Spleen (tissue), 11 donors: ENCODE measurements around the gene ELAVL3. TPM values are rescaled to one million over a fixed set of nuclear protein-coding genes. Genes with fewer than 3 reads are reported as not detected.
A peak's percentile ranks its signal among the peaks of the same experiment; 100 is the strongest.

Experiments used
- DNase-seq: peaks from one replicate; pipeline ENCODE4 v3.0.0-alpha.2; 2020
- H3K27ac ChIP-seq, 8 donors: fragments of 200-600 bp; sonication (generic) in 7 of 8; 1 replicate in 4 of 8; 2 replicates in 4 of 8; pipeline versions ENCODE4 v1.5.0 to v1.8.0; 2016 to 2021; ENCODE audit warnings: inconsistent platforms in 4 of 8, mild to moderate bottlenecking in 4 of 8, moderate library complexity in 1 of 8
- H3K27me3 ChIP-seq, 7 donors: fragments of 200-600 bp; sonication (generic) in 6 of 7; replicated peaks in 1 of 7; 1 replicate in 4 of 7; 2 replicates in 3 of 7; pipeline versions ENCODE4 v1.5.0 to v1.8.0; 2016 to 2021; ENCODE audit warnings: inconsistent platforms in 3 of 7, mild to moderate bottlenecking in 1 of 7
- H3K36me3 ChIP-seq, 6 donors: fragments of 200-600 bp; sonication (generic) in 5 of 6; 1 replicate in 4 of 6; 2 replicates in 2 of 6; pipeline versions ENCODE4 v1.5.0 to v1.8.0; 2016 to 2021; ENCODE audit warnings: inconsistent platforms in 2 of 6
- H3K4me1 ChIP-seq, 6 donors: fragments of 200-600 bp; sonication (generic) in 5 of 6; 1 replicate in 3 of 6; 2 replicates in 3 of 6; pipeline versions ENCODE4 v1.5.0 to v1.8.0; 2016 to 2021; ENCODE audit warnings: inconsistent platforms in 3 of 6
- H3K4me3 ChIP-seq, 8 donors: fragments of 200-600 bp; sonication (generic) in 7 of 8; 1 replicate in 4 of 8; 2 replicates in 4 of 8; pipeline versions ENCODE4 v1.5.0 to v1.8.0; 2016 to 2021; ENCODE audit warnings: inconsistent platforms in 4 of 8, mild to moderate bottlenecking in 4 of 8, moderate library complexity in 2 of 8
- H3K9me3 ChIP-seq, 8 donors: fragments of 200-600 bp; sonication (generic) in 7 of 8; 1 replicate in 4 of 8; 2 replicates in 4 of 8; pipeline versions ENCODE4 v1.5.0 to v1.8.0; 2016 to 2021; ENCODE audit warnings: inconsistent platforms in 4 of 8
- CTCF ChIP-seq, 11 experiments: fragments of 200-600 bp in 7 of 11; fragments of 450-650 bp in 4 of 11; sonication (generic) in 4 of 11; IDR thresholded peaks in 8 of 11; conservative IDR thresholded peaks in 3 of 11; 1 replicate in 7 of 11; 2 replicates in 4 of 11; pipeline versions ENCODE4 v1.4.0 to v1.8.0; 2016 to 2021; ENCODE audit warnings: antibody characterized with exemption in 11 of 11, inconsistent platforms in 4 of 11, mild to moderate bottlenecking in 1 of 11
- POLR2A ChIP-seq, 3 donors: fragments of 450-650 bp; IDR thresholded peaks; one replicate each; pipeline ENCODE4 v1.5.1; 2017; ENCODE audit warnings: antibody characterized with exemption in 3 of 3, mild to moderate bottlenecking in 1 of 3
- POLR2AphosphoS5 ChIP-seq, 3 donors: sonication (generic); formaldehyde crosslinking; IDR thresholded peaks; one replicate each; pipeline ENCODE4 v1.5.1; 2017; ENCODE audit warnings: antibody characterized with exemption in 3 of 3
- WGBS, 5 donors: extraction: QIAGEN DNeasy Blood & Tissue Kit in 3 of 5; methylation state at CpG; one replicate each; pipeline versions ENCODE4 v1.1.5 to v1.1.7; 2013 to 2018; 5-methylcytosine and 5-hydroxymethylcytosine counted together
- intact Hi-C: fragments of 100-400 bp; cut with DNase I; formaldehyde crosslinking; loops from one replicate; pipeline ENCODE4 v1.15.0; 2023; ENCODE audit warnings: low total_unique reads
- polyA plus RNA-seq, 3 donors: library from polyadenylated mRNA; stranded (reverse); fragments of 200-250 nt; gene quantifications; one replicate each; pipeline ENCODE4 v1.2.1, GENCODE V29; 2013
- total RNA-seq, 7 donors: library from RNA; depleted of rRNA in 3 of 7; stranded (reverse); fragments of >200 nt in 3 of 7; fragmentation: NEBNext Ultra II Directional in 4 of 7; extraction: Animal tissue kit (Norgen Biotek cat#: 25700) in 4 of 7; gene quantifications; one replicate each; pipeline versions ENCODE4 v1.1.0 to v1.2.1, GENCODE V29; 2016 to 2021
- donor health status: healthy with polysubstance abuse.
- donor health status: DM: no; HTN: no; CAD: no; lungs with moderate emphysema.
- donor health status: DM: no; HTN: no; CAD: no.
- donor health status: Bipolar disorder and iron deficiency.
- donor health status: healthy.
- donor health status: DM: no; HTN: no; CAD: no.
- donor health status: DM: yes; HTN: yes; CAD: no.

The ELAVL3 gene
- total and polyA plus RNA-seq, 10 donors: 0.02 TPM; not detected in 9

GRCh38 chr19:11506967-11507366, 26.1 kb upstream of the ELAVL3 start:
- DNase-seq: no peak
- Histone ChIP-seq H3K27me3 (no peaks in the 10 kb centered on the region), H3K4me1 (peaks cover 4 to 23% (median 16%) of the 10 kb centered on the region in 6 donors), H3K9me3 (no peaks in the 10 kb centered on the region), H3K36me3 (peaks cover 0 to 35% (median 8%) of the 10 kb centered on the region in 6 donors), H3K4me3 (peak overlapping the region in 1 of 8 donors; percentile 100), H3K27ac (no peak overlapping the region)
- 88 to 98% (median 93%) methylated on average over 6 of the region's 6 CpGs for WGBS, 5 donors
- intact Hi-C loops: no loop called here
- TF ChIP-seq CTCF (IDR thresholded peaks at IDR 0.05 in 8 of 11, conservative IDR thresholded peaks at IDR 0.05 in 3 of 11) (no peak), POLR2A (IDR thresholded peaks at IDR 0.05) (no peak), POLR2AphosphoS5 (IDR thresholded peaks at IDR 0.05) (no peak)

GRCh38 chr19:11506101-11506555, 25.3 kb upstream of the ELAVL3 start:
- intact Hi-C loops: no loop called here
- Histone ChIP-seq H3K27me3 (no peaks in the 10 kb centered on the region), H3K4me3 (peak overlapping the region; percentile 94 to 100 (median 99)), H3K36me3 (peaks cover 0 to 28% (median 1%) of the 10 kb centered on the region in 6 donors), H3K27ac (peak overlapping the region; percentile 90 to 98 (median 96)), H3K9me3 (no peaks in the 10 kb centered on the region), H3K4me1 (peaks cover 4 to 23% (median 16%) of the 10 kb centered on the region in 6 donors)
- TF ChIP-seq POLR2AphosphoS5 (IDR thresholded peaks at IDR 0.05) (peak in 2 of 3 donors; percentile 50 to 72), POLR2A (IDR thresholded peaks at IDR 0.05) (no peak), CTCF (IDR thresholded peaks at IDR 0.05 in 8 of 11, conservative IDR thresholded peaks at IDR 0.05 in 3 of 11) (no peak)
- WGBS, 5 donors: 25 to 64% (median 29%) methylated on average over 9 to 20 of the region's 20 CpGs
- no peak for DNase-seq

GRCh38 chr19:11505504-11506100, 24.8 kb upstream of the ELAVL3 start, which contains the start of gene ZNF653:
TSS of gene ZNF653 (minus strand) at chr19:11505839. CDS start at chr19:11505786, 53 bp downstream.
- Histone ChIP-seq H3K36me3 (peaks cover 0 to 23% (median 0%) of the 10 kb centered on the region in 6 donors), H3K4me3 (peak within 1 kb of the TSS; percentile 94 to 100 (median 99)), H3K9me3 (no peaks in the 10 kb centered on the region), H3K27ac (peak within 1 kb of the TSS; percentile 90 to 98 (median 96)), H3K4me1 (peaks cover 4 to 23% (median 16%) of the 10 kb centered on the region in 6 donors), H3K27me3 (no peaks in the 10 kb centered on the region)
- DNase-seq: peak; percentile 95
- WGBS, 5 donors: 0 to 2% (median 0%) methylated on average over 19 to 65 of the region's 65 CpGs
- intact Hi-C loops: no loop called here
- peak; percentile 54 to 83 (median 82) for TF ChIP-seq POLR2AphosphoS5 (IDR thresholded peaks at IDR 0.05)
- TF ChIP-seq CTCF (IDR thresholded peaks at IDR 0.05 in 8 of 11, conservative IDR thresholded peaks at IDR 0.05 in 3 of 11): peak in 1 of 11 experiments; percentile 20
- no peak for TF ChIP-seq POLR2A (IDR thresholded peaks at IDR 0.05)

GRCh38 chr19:11505032-11505503, 24.2 kb upstream of the ELAVL3 start:
- H3K4me3 ChIP-seq: peak overlapping the region; percentile 94 to 100 (median 99)
- WGBS, 5 donors: 1 to 3% (median 1%) methylated on average over 19 to 33 of the region's 33 CpGs
- H3K27ac ChIP-seq: peak overlapping the region; percentile 90 to 98 (median 96)
- intact Hi-C loops: no loop called here
- no peaks in the 10 kb centered on the region for H3K27me3 ChIP-seq
- DNase-seq: peak; percentile 99
- peaks cover 4 to 23% (median 16%) of the 10 kb centered on the region in 6 donors for H3K4me1 ChIP-seq
- no peak for TF ChIP-seq POLR2A (IDR thresholded peaks at IDR 0.05)
- TF ChIP-seq CTCF (IDR thresholded peaks at IDR 0.05 in 8 of 11, conservative IDR thresholded peaks at IDR 0.05 in 3 of 11): peak in 2 of 11 experiments; percentile 7 to 17
- peak; percentile 57 to 79 (median 67) for TF ChIP-seq POLR2AphosphoS5 (IDR thresholded peaks at IDR 0.05)
- no peaks in the 10 kb centered on the region for H3K9me3 ChIP-seq
- H3K36me3 ChIP-seq: peaks cover 0 to 18% (median 0%) of the 10 kb centered on the region in 6 donors
